Fibroblast of mammary gland (primary cell): ENCODE measurements around the gene PLPP7.
"Not testable (repeated sequence)": the region's sequence is repeated elsewhere in the genome, so short reads cannot be mapped to it uniquely, and the experiment has no call there.

Experiments
- DNase-seq: peaks from one replicate; pipeline ENCODE4 v3.0.0-alpha.2; 2010; ENCODE audit warnings: low read depth
- H3K4me3 ChIP-seq: 2 replicates; pipeline ENCODE4 v1.5.1; 2011; ENCODE audit warnings: low read depth, mild to moderate bottlenecking, low read length, moderate library complexity; ENCODE audit not compliant: control insufficient read depth
- CTCF ChIP-seq: conservative IDR thresholded peaks from 2 replicates; pipeline ENCODE4 v1.5.1; 2011; ENCODE audit warnings: low read depth, low read length, inconsistent platforms; ENCODE audit not compliant: control insufficient read depth, insufficient read depth

PLPP7 gene

DNA sequence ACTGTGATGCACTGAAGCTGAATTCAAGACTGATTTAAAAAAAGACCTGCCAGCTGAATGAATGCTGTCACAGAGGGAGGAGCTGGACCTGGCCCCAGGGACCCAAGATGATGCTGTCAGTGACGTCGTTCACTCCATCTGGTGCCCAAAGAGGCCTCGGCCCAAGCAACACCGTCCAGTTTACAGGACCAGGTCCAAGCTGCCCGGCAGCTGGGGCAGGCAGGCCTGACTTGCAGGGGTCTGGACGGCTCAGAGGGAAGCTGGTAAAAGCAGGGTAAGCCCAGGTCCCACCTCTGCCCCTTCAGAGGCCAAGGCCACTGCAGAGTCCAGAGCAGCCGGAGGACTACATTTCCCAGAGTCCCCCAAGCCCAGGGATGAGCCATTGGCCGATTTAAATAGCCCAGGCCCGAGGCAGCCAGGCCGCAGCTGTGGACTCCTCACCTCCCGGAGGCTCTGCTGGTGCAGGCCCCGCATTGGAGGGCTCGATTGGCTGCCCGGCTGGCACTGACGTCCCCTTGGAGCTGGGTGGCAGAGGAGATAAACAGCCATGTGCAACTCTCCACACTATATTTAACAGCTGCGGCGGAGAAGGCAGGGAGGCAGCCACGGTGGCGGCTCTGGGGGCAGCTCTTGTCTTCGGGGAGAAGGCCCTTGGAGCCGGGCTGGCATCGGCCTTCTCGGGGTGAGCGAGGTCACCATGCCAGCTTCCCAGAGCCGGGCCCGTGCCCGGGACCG lies at the start of gene PLPP7:
PLPP7 (plus strand) TSS at position 423 of the 735 bp plus-strand sequence; CDS start at position 698, 275 bp downstream.
- H3K4me3 ChIP-seq: peak within 1 kb of the TSS; percentile 57
- no peak for TF ChIP-seq CTCF

GRCh38 chr9:131240047-131240921 lies 49.2 kb upstream of the PLPP7 start:
- no peak for TF ChIP-seq CTCF
- no peak for DNase-seq

More for the DNA sequence above, at the start of gene PLPP7:
- DNase-seq: peak; percentile 90

GRCh38 chr9:131244331-131244730 lies 45.2 kb upstream of the PLPP7 start:
- not testable (repeated sequence) for H3K4me3 ChIP-seq, DNase-seq

More at GRCh38 chr9:131240047-131240921, 49.2 kb upstream of the PLPP7 start:
- H3K4me3 ChIP-seq: no peak overlapping the region

GRCh38 chr9:131246618-131247017 lies 42.9 kb upstream of the PLPP7 start:
- TF ChIP-seq CTCF: no peak
- no peak for DNase-seq
- H3K4me3 ChIP-seq: no peak overlapping the region

DNA sequence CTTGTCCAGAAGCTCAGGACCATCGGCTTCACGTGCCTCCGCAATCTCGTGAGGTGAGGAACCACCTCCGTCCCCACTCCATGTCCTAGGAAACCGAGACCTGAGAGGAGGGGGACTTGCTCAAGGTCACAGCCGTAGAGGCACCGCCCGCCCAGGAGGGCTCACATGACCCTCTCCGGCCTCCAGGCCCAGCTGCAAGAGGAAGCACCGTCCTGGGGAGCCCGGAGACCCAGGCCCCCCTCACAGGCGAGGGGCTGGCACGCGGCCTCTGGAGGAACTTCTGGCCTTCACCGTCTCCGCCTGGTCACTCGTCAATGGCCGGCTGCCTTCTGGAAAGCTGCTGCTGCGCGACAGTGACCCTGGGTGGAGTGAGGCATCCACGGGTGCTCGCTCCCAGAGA lies 37.4 kb upstream of the PLPP7 start:
- DNase-seq: no peak
- H3K4me3 ChIP-seq: no peak overlapping the region
- no peak for TF ChIP-seq CTCF

DNA sequence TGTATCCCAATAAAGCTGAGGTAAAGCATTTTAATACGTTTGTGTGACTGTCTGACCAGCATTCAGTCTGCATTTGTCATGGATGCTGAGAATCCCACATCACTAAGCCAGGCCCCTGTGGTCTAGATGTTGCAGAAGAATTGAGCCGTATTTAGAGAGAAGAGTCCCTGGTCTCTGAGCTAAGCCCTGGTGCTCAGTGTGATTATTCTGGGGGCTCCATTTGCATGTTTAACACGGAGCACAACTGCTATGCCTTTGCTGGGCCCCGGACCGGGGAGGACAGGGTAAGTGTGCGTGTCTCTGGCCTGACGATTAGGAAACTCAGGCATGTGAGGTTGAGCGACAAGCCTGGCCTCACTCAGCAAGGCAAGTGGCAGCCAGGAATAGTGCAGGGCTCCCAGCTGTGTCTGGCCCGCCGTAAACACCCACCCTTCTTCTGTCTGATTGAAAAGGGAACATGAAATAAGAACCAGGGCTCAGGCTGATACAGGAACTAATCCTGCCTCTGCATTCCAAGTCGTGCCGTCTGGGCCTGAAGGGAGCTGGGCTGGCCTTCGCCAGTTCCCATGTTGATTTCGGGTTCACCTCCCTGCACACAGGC lies 35.5 kb upstream of the PLPP7 start:
- DNase-seq: no peak
- no peak overlapping the region for H3K4me3 ChIP-seq
- TF ChIP-seq CTCF: no peak

- no peak for DNase-seq
- no peak for TF ChIP-seq CTCF
- no peak overlapping the region for H3K4me3 ChIP-seq
These were observed 34.9 kb upstream of the PLPP7 start for GRCh38 chr9:131254626-131255025.
